ENCODE measurements around the gene APEX1.

Gene APEX1

DNA sequence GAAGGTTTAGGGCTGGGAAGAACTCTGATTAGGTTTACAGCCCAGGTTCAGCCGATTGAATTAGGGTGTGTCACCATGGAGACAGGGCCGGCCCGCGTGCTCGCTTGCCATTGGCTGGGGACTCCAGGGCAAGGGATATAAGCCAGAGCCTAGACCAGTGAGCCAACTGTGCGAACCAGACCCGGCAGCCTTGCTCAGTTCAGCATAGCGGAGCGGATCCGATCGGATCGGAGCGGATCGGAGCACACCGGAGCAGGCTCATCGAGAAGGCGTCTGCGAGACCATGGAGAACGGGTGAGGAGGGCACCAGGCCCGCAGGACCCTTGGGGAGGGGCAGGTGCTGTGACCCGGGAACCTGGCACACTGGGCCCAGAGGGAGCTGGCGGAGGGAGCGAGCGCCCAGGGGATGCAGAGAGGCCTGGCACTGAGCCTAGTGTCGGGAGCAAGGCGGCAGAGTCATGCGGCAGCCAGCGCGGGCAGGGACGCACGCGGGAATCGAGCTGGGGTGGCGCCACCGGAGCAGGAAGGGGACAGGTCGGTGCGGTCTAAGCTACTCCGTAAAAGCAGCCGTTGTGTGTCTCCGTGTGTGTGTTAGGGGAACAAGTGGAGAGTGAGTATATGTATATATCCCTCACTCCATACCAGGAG lies 14.3 kb downstream of the APEX1 start, which contains the start of gene PNP:
Gene PNP, plus strand, starts transcription at position 165 of the 648 bp plus-strand sequence. Its CDS starts 119 bp downstream, at position 284.
- peak within 1 kb of the TSS; percentile 94 for H3K4me3 ChIP-seq (ENCODE audit: low read depth, low read length)
- DNase-seq (ENCODE audit: low read depth): peak; percentile 60

DNA sequence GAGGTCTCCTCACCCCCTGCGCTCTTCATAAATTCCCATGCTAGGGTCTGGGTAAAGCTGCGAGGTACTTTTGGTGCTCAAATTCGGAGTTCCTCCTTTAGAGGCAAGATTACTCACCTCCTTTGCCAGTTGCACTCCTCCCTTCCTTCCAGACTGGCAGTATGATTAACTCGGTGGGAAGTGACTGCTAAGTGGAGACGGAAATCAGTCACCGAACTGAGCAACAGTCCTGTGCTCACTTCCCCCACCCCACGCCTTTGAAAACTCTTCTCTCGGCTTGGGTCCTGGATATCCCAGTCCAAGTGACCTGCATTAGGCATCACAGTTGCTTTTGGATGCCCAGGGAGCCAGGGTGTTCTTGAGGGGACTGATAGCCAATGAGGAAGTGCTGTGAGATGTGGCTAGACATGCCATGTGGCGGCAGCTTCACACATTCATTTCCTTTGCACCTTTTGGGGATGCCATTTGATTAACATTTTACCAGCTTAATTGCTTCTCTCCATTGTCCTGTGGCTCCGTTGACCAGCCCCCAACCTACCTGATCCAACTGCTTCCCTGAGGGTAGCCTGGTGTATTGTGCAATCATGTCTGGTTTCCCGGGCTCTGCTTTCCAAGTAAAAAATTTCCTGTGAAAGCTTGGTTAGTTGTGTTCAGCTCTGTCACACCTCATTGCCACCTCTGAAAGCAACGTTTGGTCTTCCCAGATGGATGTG lies 15.0 kb downstream of the APEX1 start:
- peak overlapping the region; percentile 94 for H3K4me3 ChIP-seq (ENCODE audit: low read depth, low read length)
- no peak for DNase-seq (ENCODE audit: low read depth)

DNA sequence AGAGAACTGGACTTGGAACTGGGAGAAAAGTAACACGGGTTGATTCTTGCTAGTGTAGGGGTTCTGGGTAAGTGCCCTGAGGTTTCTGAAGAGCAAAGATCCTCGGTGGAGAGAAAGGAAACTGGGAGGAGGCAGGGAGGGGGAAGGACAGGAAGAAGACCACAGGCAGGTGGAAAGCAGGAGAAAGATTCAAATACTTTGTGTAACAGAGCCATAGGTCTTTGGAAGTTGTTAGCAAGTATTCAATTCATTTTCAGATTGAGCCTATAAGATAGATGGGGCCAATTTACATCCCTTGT lies 15.5 kb downstream of the APEX1 start:
- DNase-seq (ENCODE audit: low read depth): no peak
- peak overlapping the region; percentile 94 for H3K4me3 ChIP-seq (ENCODE audit: low read depth, low read length)

DNA sequence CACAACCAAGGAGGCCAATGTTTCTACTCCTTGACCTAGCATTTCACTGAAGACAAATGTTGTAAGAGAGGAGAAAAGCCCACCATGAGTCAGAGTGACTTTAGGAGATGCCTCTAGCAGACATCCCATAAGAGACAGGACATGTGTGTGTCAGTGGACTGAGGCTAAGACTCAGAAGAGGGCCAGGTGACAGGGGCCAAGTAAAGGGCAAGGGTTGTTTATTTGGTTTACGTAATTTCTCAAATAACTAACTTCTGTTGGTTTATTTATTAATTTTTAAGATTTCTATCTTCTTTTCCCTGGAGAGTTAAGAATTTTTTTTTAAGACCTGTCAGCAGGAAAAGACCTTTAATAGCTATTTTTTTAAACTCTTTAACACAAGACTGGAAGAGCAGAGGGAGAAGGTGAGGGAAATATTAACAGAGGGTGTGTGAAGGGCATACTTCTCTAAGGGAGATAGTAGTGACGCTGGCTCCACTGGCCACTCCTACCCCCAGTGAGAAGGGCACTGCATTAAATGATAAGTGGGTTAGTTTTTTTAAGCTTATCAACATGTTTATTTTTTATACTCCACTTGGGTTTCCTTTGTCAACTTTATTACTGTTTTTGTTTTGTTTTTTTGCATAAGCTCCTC lies 17.6 kb downstream of the APEX1 start:
- no peak for DNase-seq (ENCODE audit: low read depth)
- no peak overlapping the region for H3K4me3 ChIP-seq (ENCODE audit: low read depth, low read length)

DNA sequence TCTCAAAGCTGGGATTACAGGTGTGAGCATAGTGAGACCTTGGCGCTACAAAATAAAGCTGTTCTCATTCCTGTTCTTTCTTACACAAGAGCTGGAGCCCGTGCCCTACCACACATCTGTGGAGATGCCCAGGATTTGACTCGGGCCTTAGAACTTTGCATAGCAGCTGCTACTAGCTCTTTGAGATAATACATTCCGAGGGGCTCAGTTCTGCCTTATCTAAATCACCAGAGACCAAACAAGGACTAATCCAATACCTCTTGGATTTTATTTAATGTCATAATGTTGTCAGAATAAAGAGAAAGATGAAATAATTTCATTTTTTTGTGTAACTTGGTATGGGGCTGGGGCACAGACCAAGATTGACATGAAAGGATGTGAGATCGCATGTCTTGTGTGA lies 21.8 kb downstream of the APEX1 start:
- DNase-seq (ENCODE audit: low read depth): no peak
- H3K4me3 ChIP-seq (ENCODE audit: low read depth, low read length): no peak overlapping the region

DNA sequence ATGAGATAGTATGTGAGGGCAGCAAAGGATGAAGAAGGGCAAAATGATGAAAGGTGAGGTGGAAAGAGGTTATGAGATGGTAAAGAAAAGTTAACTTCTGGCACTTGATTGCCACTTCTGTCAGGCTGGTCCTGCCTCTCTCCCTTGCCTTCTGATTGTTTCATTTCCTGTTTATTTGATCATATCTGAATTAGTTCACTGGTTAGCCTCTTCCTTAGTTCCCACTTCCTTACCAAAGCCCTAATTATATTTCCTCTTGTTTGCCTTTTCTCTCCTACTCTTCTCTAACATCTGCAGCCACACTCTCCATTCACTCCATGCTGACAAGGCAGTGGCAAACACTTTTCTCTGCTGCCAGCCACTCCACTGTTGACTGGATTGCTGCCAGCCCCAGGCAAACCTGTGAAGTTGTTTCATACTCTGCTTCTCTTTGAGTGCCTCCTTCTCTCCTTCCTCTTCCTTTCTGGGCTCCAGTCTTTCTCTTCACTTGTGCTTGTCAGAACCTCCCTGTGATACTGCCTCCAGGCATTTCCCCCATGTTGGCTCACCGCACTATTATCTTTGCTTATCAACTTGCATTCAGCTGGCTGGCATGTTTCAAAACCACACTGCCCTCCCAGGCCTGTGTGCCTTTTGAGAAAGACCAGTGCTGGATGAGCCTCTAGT lies 22.3 kb downstream of the APEX1 start:
- DNase-seq (ENCODE audit: low read depth): no peak
- H3K4me3 ChIP-seq (ENCODE audit: low read depth, low read length): no peak overlapping the region

DNA sequence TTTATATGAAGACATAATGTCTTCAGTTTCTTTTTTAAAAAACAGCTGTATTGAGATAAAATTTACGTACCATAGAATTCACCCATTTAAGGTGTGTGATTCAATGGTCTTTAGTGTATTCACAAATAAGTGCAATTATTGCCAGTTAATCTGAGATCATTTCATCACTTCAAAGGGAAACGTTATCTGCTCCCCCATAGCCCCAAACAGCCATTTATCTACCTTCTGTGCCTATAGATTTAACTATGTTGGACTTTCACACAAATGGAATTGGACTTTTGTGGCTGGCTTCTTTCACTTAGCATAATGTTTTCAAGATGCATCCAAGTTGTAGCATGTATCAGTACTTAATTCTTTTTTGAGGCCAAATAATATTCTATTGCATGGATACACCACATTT lies 23.9 kb downstream of the APEX1 start:
- DNase-seq (ENCODE audit: low read depth): no peak
- H3K4me3 ChIP-seq (ENCODE audit: low read depth, low read length): no peak overlapping the region

DNA sequence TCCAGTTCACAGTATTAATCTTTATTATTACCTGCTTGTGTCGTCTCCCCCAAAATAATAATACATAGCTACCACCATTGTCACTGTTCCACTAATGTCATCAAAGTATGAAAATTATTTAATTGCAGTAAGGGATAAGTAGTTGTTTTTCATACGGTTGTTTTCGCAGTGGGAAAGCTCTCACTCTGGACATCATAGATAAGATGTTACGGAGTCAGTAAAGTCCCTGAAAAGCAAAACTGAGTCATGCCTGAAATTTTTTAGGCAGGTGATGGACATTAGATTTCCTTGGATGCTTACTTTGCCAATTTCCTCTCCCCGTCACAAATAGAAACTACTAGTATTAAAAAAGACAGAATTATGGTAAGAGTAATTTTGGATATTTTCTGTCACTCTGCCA lies 27.4 kb downstream of the APEX1 start:
- H3K4me3 ChIP-seq (ENCODE audit: low read depth, low read length): no peak overlapping the region
- no peak for DNase-seq (ENCODE audit: low read depth)

DNA sequence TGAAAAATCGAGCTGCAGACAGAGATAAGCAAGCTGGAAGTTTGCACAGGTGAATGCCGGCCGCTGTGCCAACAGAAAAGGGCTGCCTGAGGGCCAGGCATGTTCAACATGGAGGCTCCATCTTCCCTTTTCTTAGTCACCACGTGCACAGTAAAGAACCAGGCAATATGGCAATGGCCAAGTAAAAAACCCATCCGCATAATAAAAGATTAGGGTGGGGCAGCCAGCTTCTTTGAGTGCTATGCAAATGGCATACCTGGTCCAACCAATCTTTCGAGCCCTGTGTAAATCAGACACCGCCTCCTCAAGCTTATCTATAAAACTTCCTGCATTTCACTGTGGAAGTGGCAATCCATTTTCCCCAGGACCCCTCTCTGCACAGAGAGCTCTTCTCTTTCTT lies 30.9 kb downstream of the APEX1 start:
- no peak for DNase-seq (ENCODE audit: low read depth)
- H3K4me3 ChIP-seq (ENCODE audit: low read depth, low read length): no peak overlapping the region

DNA sequence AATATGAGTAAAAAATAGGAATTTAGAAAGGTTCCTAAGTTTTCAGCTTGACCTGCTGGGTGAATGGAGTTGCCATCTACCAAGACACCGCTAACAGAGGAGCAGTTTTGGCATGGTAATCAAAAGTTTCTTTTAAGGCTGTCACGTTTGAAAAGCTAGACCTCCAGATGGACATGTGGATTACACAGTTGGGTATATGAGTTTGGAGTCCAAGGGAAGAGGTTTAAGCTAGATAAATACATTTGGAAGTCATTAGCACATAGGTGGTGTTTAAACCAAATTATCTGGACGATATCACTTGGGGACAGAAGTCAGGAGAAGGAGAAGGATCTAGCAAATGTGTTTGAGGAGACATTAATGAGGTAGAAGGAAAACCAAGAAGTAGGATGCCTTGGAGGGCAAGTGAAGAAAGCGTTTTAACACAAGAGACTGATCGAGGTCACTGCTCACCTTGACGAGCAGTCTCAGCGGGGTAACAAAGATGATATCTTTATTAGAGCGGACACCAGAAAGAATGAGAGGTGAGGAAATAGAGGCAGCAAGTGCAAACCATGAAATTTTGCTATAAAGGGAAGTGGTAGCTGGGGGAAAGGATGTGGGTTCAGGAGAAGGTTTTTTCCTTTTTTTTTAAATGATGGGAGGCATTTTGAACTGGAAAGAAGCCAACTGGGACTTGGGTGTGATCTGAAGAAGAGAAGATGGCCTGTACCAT lies 31.8 kb downstream of the APEX1 start:
- no peak for DNase-seq (ENCODE audit: low read depth)

DNA sequence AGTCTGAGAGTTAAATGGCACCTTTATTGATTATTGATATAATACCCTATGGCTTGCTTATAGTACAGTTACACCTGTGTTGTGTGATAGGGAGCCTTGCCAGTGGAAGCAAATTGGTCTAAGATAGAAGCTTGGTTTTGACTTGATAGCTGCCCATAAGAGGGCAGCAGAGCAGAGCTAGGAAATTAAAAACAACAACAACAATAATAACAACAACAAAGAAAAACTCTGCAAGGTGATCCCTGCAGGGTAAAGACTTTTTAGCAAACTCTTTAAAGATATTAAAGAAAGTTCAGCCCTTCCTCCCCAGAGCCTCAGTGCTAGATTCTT lies 32.3 kb downstream of the APEX1 start:
- no peak overlapping the region for H3K4me3 ChIP-seq (ENCODE audit: low read depth, low read length)
- DNase-seq (ENCODE audit: low read depth): no peak

More for the DNA sequence above, 31.8 kb downstream of the APEX1 start:
- no peak overlapping the region for H3K4me3 ChIP-seq (ENCODE audit: low read depth, low read length)

DNA sequence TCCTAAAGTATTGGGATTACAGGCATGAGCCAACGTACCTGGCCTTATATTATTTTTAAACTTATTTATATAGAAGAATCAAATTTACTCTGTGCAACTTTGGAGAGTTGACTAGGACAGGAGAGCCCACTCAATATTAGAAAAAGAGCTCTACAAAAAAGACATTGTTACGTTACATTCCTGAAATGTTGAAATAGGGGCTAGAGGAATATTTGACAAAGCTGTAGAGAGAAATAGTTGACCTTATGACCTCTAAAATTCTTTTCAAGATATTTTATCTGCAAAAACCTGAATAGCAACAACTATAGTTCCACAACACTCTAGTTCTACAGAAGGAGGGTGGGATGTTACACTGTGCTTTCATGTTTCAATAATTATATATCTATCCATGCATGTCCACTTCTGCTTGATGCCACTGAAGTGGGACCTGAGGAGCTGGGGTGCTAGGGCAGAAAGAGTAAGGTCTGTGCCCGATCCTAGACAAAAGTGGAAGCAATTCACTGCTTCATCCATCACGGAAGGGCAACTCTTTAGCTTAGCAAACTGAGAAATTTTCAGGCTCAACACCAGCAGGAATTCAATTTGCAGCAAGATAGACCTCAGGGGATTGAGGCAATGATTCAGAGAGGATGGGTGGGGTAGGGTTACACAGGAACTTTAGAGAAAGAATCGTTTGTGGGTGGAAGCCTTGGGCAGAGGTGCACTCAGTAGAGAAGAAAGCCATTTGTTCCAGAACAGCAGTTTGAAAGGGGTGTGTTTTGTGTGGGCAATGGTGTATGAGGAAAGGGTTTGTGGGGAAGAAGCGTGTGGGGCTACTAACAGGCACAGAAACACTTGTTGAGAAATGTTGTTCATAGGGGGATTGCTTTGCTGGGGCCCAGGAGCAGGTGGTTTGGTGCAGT lies 34.3 kb downstream of the APEX1 start:
- DNase-seq (ENCODE audit: low read depth): no peak
- H3K4me3 ChIP-seq (ENCODE audit: low read depth, low read length): no peak overlapping the region

DNA sequence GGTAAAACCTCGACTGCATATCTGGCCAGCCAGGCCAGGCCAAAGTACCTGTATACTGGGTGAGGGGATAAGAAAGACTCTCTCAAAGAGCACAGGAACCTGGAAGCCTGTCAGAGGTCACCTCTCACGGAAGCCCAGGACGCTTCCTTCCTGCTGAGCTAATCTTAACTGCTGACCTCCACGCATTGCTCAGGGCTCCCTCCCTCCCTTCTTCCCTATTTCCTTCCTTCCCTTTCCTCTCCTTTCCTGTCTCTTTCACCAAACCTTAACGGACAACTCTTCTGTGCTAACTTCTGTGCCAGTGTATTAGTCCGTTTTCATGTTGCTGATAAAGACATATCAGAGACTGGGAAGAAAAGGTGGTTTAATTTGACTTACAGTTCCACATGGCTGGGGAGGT lies 35.5 kb downstream of the APEX1 start:
- H3K4me3 ChIP-seq (ENCODE audit: low read depth, low read length): no peak overlapping the region
- no peak for DNase-seq (ENCODE audit: low read depth)

DNA sequence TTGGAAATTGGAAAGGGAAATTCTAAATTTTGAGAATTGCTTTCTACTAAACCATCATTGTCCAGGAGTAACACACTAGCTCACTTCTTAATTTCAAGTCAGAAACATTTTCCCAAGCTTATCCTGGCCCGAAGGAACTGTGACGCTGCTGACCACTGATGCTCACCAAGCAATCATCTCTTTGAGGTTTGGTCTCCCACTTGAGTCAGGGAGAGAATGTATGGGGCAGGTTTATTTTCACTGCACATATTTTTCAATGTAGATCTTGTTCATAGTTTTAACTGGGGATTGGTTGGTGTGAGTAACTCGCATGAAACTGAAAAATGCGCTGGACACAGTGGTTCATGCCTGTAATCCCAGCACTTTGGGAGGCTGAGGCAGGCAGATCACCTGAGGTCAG lies 37.5 kb downstream of the APEX1 start:
- no peak overlapping the region for H3K4me3 ChIP-seq (ENCODE audit: low read depth, low read length)
- no peak for DNase-seq (ENCODE audit: low read depth)

DNA sequence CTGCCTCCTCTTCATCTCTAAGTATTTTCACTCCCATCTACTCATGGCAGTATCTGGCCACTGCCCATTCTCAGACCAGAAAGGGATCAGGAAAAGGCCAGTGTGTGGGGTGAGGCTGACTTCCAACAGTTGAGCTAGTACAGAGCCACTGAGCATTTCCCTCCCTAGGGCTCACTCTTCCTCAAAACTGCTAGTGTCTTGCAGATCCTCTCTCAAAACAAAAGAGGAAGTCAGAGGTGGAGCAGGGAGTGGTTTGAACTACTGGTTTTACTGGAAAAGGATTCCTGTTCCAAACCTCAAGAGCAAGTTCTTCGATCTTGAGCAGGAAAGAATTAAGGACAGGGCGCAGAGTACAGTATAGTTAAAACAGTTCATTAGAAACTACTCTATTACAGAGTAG lies 38.6 kb downstream of the APEX1 start:
- DNase-seq (ENCODE audit: low read depth): no peak
- no peak overlapping the region for H3K4me3 ChIP-seq (ENCODE audit: low read depth, low read length)

DNA sequence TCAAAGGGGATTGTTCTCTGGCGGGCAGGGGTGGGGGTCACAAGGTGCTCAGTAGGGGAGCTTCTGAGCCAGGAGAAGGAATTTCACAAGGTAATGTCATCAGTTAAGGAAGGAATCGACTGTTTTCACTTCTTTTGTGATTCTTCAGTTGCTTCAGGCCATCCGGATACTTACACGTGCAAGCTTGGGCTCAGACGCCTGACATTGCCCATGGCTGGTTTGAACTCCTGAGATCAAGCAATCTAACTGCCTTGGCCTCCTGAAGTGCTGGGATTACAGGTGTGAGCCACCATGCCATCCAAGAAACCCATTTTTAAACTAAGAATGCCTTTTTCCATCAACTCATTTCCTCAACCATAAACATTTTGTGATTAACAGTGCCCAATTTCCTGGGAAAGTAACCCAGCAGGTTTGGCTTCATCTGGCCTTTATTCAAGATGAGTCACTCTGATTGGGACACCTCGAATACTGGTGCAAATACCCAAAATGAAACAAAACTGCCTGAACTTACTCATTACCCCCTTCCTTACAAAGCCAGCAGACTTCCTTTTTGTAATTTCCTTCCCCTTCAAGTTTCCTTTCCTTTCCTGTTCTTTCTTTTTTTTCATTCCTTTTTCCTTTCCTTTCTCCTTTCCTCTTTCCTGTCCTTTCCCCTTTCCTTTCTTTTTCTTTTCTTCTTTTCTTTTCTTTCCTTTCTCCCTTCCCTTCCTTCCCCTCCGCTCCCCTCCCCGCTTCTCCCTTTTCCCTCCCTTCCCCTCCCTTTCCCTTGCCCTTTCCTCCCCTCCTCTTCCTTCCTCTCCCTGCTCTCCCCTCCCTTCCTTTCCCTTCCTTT lies 40.1 kb downstream of the APEX1 start:
- no peak for DNase-seq (ENCODE audit: low read depth)
- no peak overlapping the region for H3K4me3 ChIP-seq (ENCODE audit: low read depth, low read length)

DNA sequence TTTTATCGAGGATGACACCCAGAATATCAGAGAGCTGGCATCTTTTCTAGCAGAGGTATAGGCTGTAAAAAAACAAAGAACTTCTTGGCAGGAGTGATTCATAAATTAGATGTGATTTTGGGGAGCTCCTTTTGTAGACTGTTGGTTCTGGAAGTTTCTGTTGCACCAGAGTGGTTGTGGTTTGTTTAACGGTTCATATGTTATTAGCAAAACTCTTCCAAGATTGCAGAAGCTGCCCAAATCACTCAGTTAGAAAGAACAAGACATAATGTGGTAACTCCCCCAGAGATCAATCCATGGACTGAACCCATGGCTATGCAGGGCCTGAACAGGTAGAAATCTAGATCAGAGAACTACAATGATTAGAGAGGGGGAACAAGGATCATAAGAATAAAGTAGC lies 43.6 kb downstream of the APEX1 start:
- H3K4me3 ChIP-seq (ENCODE audit: low read depth, low read length): no peak overlapping the region
- DNase-seq (ENCODE audit: low read depth): no peak

DNA sequence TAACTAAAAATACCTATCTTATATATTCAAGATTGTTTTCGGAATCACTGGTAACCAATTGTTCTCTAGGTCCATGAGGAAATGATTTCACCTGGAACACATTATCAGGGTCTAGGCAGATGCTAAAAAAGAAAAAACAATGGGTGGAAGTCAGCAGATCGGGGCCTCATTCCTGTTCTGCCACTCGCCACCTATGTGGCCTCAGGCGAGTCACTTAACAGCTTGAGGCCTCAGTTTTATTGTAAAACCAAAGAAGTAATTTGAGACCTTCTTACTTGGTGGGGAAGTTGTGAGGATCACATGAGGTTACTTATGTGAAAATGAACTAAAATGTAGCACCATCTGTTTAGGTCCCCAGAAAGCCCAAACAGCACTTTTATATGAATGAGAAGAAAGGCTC lies 44.1 kb downstream of the APEX1 start:
- no peak for DNase-seq (ENCODE audit: low read depth)

More for the DNA sequence above, 44.1 kb downstream of the APEX1 start:
- no peak overlapping the region for H3K4me3 ChIP-seq (ENCODE audit: low read depth, low read length)

Measured in skeletal muscle cell (primary cell).